GM06990 (cell line): ENCODE measurements around the gene DDR1.
"Not testable (repeated sequence)": the region's sequence is repeated elsewhere in the genome, so short reads cannot be mapped to it uniquely, and the experiment has no call there.

Experiments
- DNase-seq: peaks from one replicate; pipeline ENCODE4 v3.0.0-alpha.2; 2011; ENCODE audit not compliant: insufficient read length; ENCODE audit errors: extremely low read depth
- H3K27me3 ChIP-seq: replicated peaks from 2 replicates; pipeline ENCODE4 v1.6.0; 2011; ENCODE audit warnings: low read length; ENCODE audit not compliant: control insufficient read depth, insufficient read depth
- H3K36me3 ChIP-seq: 2 replicates; pipeline ENCODE4 v1.5.1; 2011; ENCODE audit warnings: low read length; ENCODE audit not compliant: control insufficient read depth, insufficient read depth
- H3K4me3 ChIP-seq: replicated peaks from 2 replicates; pipeline ENCODE4 v1.5.1; 2011; ENCODE audit warnings: low read depth, mild to moderate bottlenecking, control low read depth, low read length
- TF ChIP-seq, protein P1 (sequence below): IDR thresholded peaks from 2 replicates; pipeline ENCODE4 v1.5.1; 2011; ENCODE audit warnings: low read length, control low read depth, mild to moderate bottlenecking, inconsistent platforms; ENCODE audit not compliant: insufficient read depth, poor library complexity, severe bottlenecking

The DDR1 gene

DNA sequence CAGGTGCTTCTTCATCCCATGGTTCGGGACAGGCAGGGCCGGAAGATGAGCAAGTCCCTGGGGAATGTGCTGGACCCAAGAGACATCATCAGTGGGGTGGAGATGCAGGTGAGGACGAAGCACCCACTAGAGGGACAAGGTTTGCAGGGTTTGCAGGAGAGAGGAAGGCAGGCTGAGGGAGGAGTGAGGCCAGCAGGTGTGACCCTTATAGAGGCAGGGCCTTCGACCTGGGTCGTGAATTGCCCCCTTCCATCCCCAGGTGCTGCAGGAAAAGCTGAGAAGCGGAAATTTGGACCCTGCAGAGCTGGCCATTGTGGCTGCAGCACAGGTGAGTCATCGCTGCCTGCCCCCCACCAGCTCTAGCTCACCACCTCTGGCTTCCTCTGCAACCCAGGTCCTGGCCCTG lies 38.1 kb downstream of the DDR1 start:
- Histone ChIP-seq H3K4me3 (no peak overlapping the region), H3K27me3 (no peaks in the 10 kb centered on the region), H3K36me3 (peaks cover 50% of the 10 kb centered on the region)
- DNase-seq, result no peak
- TF ChIP-seq, protein P1, sequence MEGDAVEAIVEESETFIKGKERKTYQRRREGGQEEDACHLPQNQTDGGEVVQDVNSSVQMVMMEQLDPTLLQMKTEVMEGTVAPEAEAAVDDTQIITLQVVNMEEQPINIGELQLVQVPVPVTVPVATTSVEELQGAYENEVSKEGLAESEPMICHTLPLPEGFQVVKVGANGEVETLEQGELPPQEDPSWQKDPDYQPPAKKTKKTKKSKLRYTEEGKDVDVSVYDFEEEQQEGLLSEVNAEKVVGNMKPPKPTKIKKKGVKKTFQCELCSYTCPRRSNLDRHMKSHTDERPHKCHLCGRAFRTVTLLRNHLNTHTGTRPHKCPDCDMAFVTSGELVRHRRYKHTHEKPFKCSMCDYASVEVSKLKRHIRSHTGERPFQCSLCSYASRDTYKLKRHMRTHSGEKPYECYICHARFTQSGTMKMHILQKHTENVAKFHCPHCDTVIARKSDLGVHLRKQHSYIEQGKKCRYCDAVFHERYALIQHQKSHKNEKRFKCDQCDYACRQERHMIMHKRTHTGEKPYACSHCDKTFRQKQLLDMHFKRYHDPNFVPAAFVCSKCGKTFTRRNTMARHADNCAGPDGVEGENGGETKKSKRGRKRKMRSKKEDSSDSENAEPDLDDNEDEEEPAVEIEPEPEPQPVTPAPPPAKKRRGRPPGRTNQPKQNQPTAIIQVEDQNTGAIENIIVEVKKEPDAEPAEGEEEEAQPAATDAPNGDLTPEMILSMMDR, result no peak

DNA sequence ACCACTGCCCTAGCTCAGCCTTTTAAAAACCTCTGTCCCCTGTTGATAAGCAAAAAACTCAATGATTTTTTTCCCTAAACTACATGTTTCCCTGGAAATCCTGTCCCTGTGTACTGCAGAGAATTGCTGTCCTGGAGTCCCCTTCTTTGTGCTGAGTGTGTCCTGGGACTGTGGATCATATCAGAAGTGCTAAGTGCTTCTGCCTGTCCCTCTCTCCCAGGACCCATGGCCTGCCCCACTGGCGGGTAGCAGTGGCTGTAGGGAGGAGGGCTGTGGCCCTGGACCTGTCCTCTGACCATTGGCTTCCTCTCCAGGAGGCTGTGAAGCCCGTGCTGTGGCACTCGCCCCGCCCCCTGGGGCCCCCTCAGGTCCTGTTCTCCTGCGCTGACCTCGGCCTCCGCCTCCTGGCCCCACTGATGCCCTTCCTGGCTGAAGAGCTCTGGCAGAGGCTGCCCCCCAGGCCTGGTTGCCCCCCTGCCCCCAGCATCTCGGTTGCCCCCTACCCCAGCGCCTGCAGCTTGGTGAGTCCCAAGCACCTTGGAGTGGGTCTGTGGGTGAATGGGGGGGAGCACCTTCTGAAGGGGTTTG lies 39.8 kb downstream of the DDR1 start:
- H3K36me3 ChIP-seq, result peaks cover 42% of the 10 kb centered on the region
- not testable (repeated sequence) for H3K4me3 ChIP-seq, H3K27me3 ChIP-seq, DNase-seq

DNA sequence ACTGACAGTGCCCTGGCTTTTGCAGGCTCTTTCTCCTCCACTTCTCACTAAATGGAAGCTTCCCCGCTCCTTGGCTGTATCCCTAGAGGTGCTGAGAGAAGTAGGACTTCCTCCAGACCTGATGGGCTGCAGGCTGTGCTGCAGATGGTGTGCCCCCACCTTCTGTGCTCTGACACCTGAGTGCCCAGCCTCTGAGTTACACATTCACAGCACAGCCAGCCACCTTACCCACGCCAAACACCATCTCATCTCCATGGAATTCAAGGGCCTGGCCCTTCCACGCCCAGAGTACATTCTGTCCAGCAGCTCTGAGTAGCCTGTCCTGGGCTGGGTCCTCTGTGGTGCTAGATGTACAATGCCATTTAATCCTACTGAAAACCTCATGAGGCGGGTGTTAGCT lies 42.3 kb downstream of the DDR1 start:
- no peak for DNase-seq
- Histone ChIP-seq H3K36me3 (peaks cover 28% of the 10 kb centered on the region), H3K4me3 (no peak overlapping the region), H3K27me3 (no peaks in the 10 kb centered on the region)
- TF ChIP-seq, protein P1, result no peak

DNA sequence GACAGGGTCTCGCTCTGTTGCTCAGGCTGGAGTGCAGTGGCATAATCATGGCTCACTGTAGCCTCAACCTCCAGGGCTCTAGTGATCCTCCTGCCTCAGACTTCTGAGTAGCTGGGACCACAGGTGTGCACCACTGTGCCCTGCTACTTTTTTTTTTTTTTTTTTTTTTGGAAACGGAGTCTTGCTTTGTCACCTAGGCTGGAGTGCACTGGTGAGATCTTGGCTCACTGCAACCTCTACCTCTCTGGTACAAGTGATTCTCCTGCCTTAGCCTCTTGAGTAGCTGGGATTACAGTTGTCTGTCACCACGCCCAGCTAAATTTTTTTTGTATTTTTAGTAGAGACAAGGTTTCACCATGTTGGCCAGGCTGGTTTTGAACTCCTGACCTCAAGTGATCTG lies 42.8 kb downstream of the DDR1 start:
- not testable (repeated sequence) for DNase-seq, H3K27me3 ChIP-seq, H3K4me3 ChIP-seq
- H3K36me3 ChIP-seq, result peaks cover 26% of the 10 kb centered on the region

DNA sequence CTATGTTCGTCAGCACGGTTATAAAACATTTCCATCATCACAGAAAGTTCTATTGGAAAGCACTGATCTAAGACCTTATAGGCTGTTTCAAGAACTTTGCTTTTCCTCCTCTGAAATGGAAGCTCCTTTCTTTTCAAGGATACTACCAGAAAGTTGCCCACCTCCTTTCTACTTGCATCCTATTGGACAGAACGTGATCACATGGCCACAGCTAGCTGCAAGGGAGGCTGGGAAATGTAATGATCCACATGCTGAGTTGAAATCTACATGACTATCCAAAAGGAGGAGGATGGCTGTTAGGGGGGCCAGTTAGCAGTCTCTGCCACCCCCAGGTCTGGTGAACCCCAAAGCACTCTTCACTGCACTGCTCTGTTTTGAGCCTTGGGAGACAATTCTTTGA lies 44.4 kb downstream of the DDR1 start:
- no peaks in the 10 kb centered on the region for H3K27me3 ChIP-seq
- H3K36me3 ChIP-seq, result peaks cover 16% of the 10 kb centered on the region
- TF ChIP-seq, protein P1, result no peak
- no peak for DNase-seq
- no peak overlapping the region for H3K4me3 ChIP-seq

DNA sequence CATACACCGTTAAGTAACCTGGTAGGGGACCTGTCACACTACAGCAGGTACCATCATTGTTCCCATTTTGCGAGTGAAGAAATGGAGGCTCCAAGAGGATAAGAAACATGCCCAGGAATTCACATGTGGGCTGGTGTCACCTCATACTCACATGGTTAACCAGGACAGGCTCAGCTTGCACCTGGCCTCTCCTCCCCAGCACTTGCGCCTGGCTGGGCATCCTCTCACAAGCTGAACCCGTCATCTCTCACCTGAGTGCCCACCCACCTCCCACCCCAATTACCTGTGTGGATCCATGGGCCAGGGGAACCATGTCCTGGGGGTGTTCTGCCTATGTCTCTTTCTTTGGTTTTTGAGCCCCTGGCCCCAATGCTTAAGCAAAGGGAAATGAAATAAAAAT lies 46.2 kb downstream of the DDR1 start:
- TF ChIP-seq, protein P1, result no peak
- Histone ChIP-seq H3K27me3 (no peaks in the 10 kb centered on the region), H3K36me3 (peaks cover 11% of the 10 kb centered on the region), H3K4me3 (no peak overlapping the region)
- no peak for DNase-seq

DNA sequence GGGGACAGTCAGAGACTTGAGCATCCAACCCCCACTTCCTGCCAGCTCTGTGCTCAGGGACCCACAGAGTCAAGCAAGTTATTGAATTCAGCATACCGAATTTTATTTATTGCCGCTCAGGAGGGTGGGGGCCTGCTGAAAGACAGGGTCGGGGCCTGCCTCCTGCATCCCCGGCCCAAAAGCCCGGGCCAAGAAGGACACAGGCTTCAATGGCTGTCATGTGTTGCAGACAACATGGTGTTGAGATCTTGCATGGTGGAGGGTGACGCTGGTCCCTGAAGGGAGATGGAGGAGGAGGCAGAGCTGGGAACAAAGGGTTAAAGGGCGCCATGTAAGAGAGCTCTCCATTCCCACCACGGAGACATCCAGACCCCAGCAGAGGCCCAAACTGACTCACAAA lies 47.0 kb downstream of the DDR1 start:
- no peak for DNase-seq
- no peak overlapping the region for H3K4me3 ChIP-seq
- TF ChIP-seq, protein P1, result no peak

More for the DNA sequence above, 47.0 kb downstream of the DDR1 start:
- H3K27me3 ChIP-seq, result no peaks in the 10 kb centered on the region
- peaks cover 5% of the 10 kb centered on the region for H3K36me3 ChIP-seq
